HG03039 (cell line): Measurements from ENCODE around the gene KCTD12.

Experiments used
- ATAC-seq: cut with Tn5 transposase; IDR thresholded peaks from one replicate; pipeline ENCODE4 v1.9.1; 2021; ENCODE audit warnings: mild to moderate bottlenecking, moderate library complexity; ENCODE audit not compliant: unreplicated experiment

The KCTD12 gene

GRCh38 chr13:76860706-76861105 is 25.5 kb downstream of the KCTD12 start:
- no peak for ATAC-seq

GRCh38 chr13:76854894-76855293 is 31.3 kb downstream of the KCTD12 start:
- ATAC-seq = no peak

- ATAC-seq = no peak
These were observed 32.1 kb downstream of the KCTD12 start for GRCh38 chr13:76853921-76854608.

- ATAC-seq = no peak
These were observed 32.7 kb downstream of the KCTD12 start for GRCh38 chr13:76853481-76853880.

GRCh38 chr13:76852986-76853385 is 33.2 kb downstream of the KCTD12 start:
- no peak for ATAC-seq

- no peak for ATAC-seq
These were observed 34.2 kb downstream of the KCTD12 start for GRCh38 chr13:76851961-76852360.

GRCh38 chr13:76849493-76849892 is 36.7 kb downstream of the KCTD12 start:
- no peak for ATAC-seq

GRCh38 chr13:76848596-76848995 is 37.6 kb downstream of the KCTD12 start:
- ATAC-seq = no peak

- no peak for ATAC-seq
These were observed 39.8 kb downstream of the KCTD12 start for GRCh38 chr13:76846363-76846762.

GRCh38 chr13:76845865-76846264 is 40.3 kb downstream of the KCTD12 start:
- no peak for ATAC-seq

GRCh38 chr13:76845367-76845766 is 40.8 kb downstream of the KCTD12 start:
- no peak for ATAC-seq

GRCh38 chr13:76837801-76838200 is 48.4 kb downstream of the KCTD12 start:
- ATAC-seq = no peak

- no peak for ATAC-seq
These were observed 49.9 kb downstream of the KCTD12 start for GRCh38 chr13:76836311-76836710.

- ATAC-seq = no peak
These were observed 52.7 kb downstream of the KCTD12 start for GRCh38 chr13:76833441-76833954.

GRCh38 chr13:76832258-76832988 is 53.8 kb downstream of the KCTD12 start:
- no peak for ATAC-seq

- ATAC-seq = no peak
These were observed 55.4 kb downstream of the KCTD12 start for GRCh38 chr13:76830805-76831204.
